ENCODE data around the gene NLRC5. TPM values are rescaled to one million over a fixed set of nuclear protein-coding genes. Genes with fewer than 3 reads are reported as not detected.

The NLRC5 gene
- total RNA-seq, 2 experiments from 2014 or later, result 135 to 153 TPM

DNA sequence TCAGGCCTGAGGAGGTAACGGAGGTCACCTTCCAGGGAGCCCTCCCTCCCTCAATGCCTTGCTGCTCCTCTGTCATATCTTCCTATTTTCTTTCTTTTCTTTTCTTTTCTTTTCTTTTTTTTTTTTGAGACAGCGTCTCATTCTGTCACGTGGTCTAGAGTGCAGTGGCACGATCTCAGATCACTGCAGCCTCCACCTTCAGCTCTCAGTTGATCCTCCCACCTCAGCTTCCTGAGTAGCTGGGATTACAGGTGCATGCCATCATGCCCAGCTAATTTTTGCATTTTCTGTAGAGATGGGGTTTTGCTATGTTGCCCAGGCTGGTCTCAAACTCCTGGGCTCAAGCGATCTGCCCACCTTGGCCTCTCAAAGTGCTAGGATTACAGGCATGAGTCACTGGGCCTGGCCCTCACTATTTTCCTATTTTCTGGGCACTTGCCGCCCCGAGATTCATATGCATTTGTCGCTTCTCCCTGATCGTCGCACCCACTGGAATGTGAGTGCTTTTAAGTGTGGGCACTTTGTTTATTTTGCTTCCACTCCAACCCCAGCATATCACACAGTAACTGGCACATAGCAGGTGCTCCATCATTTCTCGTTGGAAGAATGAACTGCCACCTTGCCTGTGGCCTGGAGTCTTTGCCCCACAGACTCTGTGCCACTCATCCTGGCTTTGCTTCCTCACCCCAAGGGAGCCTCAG lies 134.8 kb downstream of the NLRC5 start:
- intact Hi-C loops (cut with micrococcal nuclease), result no loop called here
- peak overlapping the region; percentile 61 for H3K27ac Mint-ChIP-seq
- peaks cover 57% of the 10 kb centered on the region for H3K4me1 Mint-ChIP-seq (ENCODE audit: low read depth)
- ChIA-PET CTCF (interaction anchor here (1.4 to 1.9 kb wide), 3 partner anchors 10 to 30 kb away, joined by 3 to 6 read pairs (median 3); no protein-coding TSS in a partner anchor), POLR2A (interaction anchor here (1.0 kb wide), 1 partner anchor 20 kb away, joined by 3 read pairs; no protein-coding TSS in a partner anchor)
- no peaks in the 10 kb centered on the region for H3K27me3 Mint-ChIP-seq
- no peaks in the 10 kb centered on the region for H3K36me3 Mint-ChIP-seq (ENCODE audit: low read depth)
- DNase-seq (no peak), ATAC-seq (no peak)
- no peak overlapping the region for H3K4me3 Mint-ChIP-seq
- no peaks in the 10 kb centered on the region for H3K9me3 Mint-ChIP-seq
- TF ChIP-seq, protein P1, sequence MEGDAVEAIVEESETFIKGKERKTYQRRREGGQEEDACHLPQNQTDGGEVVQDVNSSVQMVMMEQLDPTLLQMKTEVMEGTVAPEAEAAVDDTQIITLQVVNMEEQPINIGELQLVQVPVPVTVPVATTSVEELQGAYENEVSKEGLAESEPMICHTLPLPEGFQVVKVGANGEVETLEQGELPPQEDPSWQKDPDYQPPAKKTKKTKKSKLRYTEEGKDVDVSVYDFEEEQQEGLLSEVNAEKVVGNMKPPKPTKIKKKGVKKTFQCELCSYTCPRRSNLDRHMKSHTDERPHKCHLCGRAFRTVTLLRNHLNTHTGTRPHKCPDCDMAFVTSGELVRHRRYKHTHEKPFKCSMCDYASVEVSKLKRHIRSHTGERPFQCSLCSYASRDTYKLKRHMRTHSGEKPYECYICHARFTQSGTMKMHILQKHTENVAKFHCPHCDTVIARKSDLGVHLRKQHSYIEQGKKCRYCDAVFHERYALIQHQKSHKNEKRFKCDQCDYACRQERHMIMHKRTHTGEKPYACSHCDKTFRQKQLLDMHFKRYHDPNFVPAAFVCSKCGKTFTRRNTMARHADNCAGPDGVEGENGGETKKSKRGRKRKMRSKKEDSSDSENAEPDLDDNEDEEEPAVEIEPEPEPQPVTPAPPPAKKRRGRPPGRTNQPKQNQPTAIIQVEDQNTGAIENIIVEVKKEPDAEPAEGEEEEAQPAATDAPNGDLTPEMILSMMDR (IDR thresholded peaks at IDR 0.05), result no peak

DNA sequence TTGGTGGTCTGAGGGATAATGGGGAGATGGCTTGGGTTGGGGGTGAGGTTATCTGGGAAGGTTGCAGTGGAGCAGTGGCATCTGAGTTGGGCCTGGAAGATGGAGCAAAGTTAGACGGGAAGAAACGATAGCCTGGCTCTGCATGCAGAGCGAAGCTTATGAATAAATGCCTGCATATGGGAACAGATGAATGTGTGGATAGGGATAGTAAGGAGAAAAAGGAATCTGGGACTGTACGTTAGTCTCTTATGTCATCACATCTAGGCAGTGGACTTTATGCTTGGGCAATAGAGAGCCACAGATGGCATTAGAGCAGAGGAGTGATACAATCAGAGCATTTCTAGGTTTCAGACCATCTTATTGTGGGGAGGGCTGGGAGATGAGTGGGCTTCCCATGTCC lies 136.0 kb downstream of the NLRC5 start:
- Mint-ChIP-seq H3K27me3 (no peaks in the 10 kb centered on the region), H3K36me3 (ENCODE audit: low read depth) (no peaks in the 10 kb centered on the region), H3K4me3 (no peak overlapping the region), H3K27ac (no peak overlapping the region), H3K9me3 (no peaks in the 10 kb centered on the region), H3K4me1 (ENCODE audit: low read depth) (peaks cover 66% of the 10 kb centered on the region)
- ChIA-PET POLR2A (interaction anchor here (1.0 to 1.2 kb wide), 2 partner anchors 15 to 21 kb away, joined by 3 read pairs; no protein-coding TSS in a partner anchor), CTCF (interaction anchor here (0.6 to 3.0 kb wide), 3 partner anchors 21 to 266 kb away, joined by 3 to 17 read pairs (median 4); no protein-coding TSS in a partner anchor)
- DNase-seq (no peak), ATAC-seq (no peak)
- intact Hi-C loops (cut with micrococcal nuclease), result no loop called here
- TF ChIP-seq, protein P1 (IDR thresholded peaks at IDR 0.05), result no peak

DNA sequence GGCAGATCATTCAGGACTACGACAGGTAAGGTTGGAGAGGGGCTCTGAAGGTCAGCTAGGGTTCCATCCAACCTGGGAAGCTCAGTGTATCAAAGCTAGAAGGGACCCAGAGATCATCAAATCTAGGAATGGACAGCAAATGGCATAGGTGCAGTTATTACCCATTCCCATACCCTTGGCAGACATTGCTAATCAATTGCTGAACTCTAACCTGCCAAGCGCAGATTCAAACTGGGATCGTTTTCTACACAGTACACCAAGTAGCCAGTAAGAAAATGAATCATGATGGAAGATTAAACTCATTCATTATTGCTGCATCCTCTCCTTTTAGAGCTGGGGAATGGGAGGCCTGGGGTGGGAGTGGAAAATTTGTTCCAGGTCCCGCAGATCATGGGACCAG lies 136.6 kb downstream of the NLRC5 start:
- no peaks in the 10 kb centered on the region for H3K27me3 Mint-ChIP-seq
- no peak for DNase-seq
- H3K36me3 Mint-ChIP-seq (ENCODE audit: low read depth), result no peaks in the 10 kb centered on the region
- ATAC-seq, result no peak
- no peak overlapping the region for H3K27ac Mint-ChIP-seq
- ChIA-PET POLR2A (interaction anchor here (1.2 to 1.4 kb wide), 3 partner anchors 10 to 33 kb away, joined by 3 to 6 read pairs (median 6); partner anchors contain the start of gene CPNE2), CTCF (interaction anchor here (0.6 to 3.0 kb wide), 5 partner anchors 15 to 266 kb away, joined by 3 to 17 read pairs (median 4); partner anchors contain the start of gene CPNE2)
- H3K9me3 Mint-ChIP-seq, result no peaks in the 10 kb centered on the region
- intact Hi-C loops (cut with micrococcal nuclease), result no loop called here
- TF ChIP-seq, protein P1 (IDR thresholded peaks at IDR 0.05), result no peak
- H3K4me3 Mint-ChIP-seq, result no peak overlapping the region
- H3K4me1 Mint-ChIP-seq (ENCODE audit: low read depth), result peaks cover 72% of the 10 kb centered on the region

DNA sequence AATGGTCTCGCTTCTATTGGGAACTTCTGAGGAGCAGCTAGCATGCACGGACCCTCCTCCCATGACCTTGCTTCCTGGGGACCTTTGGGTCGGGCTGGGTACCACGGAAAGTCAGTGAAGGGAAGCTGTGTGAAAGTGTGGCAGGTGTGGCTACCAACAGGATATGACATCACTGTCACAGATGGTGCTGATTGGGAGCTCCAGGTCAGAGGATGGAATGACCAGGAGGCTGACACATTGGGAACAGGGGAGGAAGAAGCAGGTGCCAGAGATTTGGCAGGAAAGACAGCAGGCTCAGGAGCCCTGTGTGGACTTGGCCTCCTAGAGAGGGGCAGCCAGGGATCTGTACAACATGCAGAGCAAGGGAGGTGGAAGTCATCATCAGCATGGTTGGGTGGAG lies 137.1 kb downstream of the NLRC5 start:
- ATAC-seq (no peak), DNase-seq (peak; percentile 30)
- no peak overlapping the region for H3K4me3 Mint-ChIP-seq
- no peaks in the 10 kb centered on the region for H3K36me3 Mint-ChIP-seq (ENCODE audit: low read depth)
- peak overlapping the region; percentile 88 for H3K27ac Mint-ChIP-seq
- peaks cover 76% of the 10 kb centered on the region for H3K4me1 Mint-ChIP-seq (ENCODE audit: low read depth)
- no peaks in the 10 kb centered on the region for H3K27me3 Mint-ChIP-seq
- ChIA-PET POLR2A (interaction anchor here (1.2 to 4.3 kb wide), 5 partner anchors 10 to 34 kb away, joined by 3 to 23 read pairs (median 6); partner anchors contain the start of gene CPNE2), CTCF (interaction anchor here (0.8 to 3.0 kb wide), 7 partner anchors 15 to 42 kb away, joined by 3 to 17 read pairs (median 4); partner anchors contain the start of gene CPNE2)
- H3K9me3 Mint-ChIP-seq, result no peaks in the 10 kb centered on the region
- TF ChIP-seq, protein P1 (IDR thresholded peaks at IDR 0.05), result no peak
- intact Hi-C loops (cut with micrococcal nuclease), result no loop called here
